Measurements from ENCODE around the gene CYYR1. TPM values are rescaled to one million over a fixed set of nuclear protein-coding genes. Genes with fewer than 3 reads are reported as not detected.

CYYR1 gene
- total RNA-seq, 1 donor from 2014 or later, result 51.3 TPM

- H3K4me1 ChIP-seq, result no peaks in the 10 kb centered on the region
- no peak for ATAC-seq
- no peak overlapping the region for H3K4me3 ChIP-seq
- intact Hi-C loops (cut with DNase I), result no loop called here
- no peaks in the 10 kb centered on the region for H3K9me3 ChIP-seq
- no peaks in the 10 kb centered on the region for H3K27me3 ChIP-seq
- TF ChIP-seq CTCF (IDR thresholded peaks at IDR 0.05), result no peak
- H3K36me3 ChIP-seq, result no peaks in the 10 kb centered on the region
- DNase-seq, result no peak
- H3K27ac ChIP-seq, result no peak overlapping the region
Measured at GRCh38 chr21:26540651-26541050, 32.4 kb downstream of the CYYR1 start.

GRCh38 chr21:26539566-26539965 lies 33.5 kb downstream of the CYYR1 start:
- DNase-seq (no peak), ATAC-seq (no peak)
- intact Hi-C loops (cut with DNase I), result no loop called here
- no peaks in the 10 kb centered on the region for H3K27me3 ChIP-seq
- no peak for TF ChIP-seq CTCF (IDR thresholded peaks at IDR 0.05)
- no peaks in the 10 kb centered on the region for H3K36me3 ChIP-seq
- H3K9me3 ChIP-seq, result no peaks in the 10 kb centered on the region
- no peak overlapping the region for H3K27ac ChIP-seq
- H3K4me1 ChIP-seq, result no peaks in the 10 kb centered on the region
- H3K4me3 ChIP-seq, result no peak overlapping the region

- Histone ChIP-seq H3K36me3 (no peaks in the 10 kb centered on the region), H3K4me3 (no peak overlapping the region), H3K9me3 (no peaks in the 10 kb centered on the region), H3K4me1 (no peaks in the 10 kb centered on the region), H3K27me3 (no peaks in the 10 kb centered on the region), H3K27ac (no peak overlapping the region)
- intact Hi-C loops (cut with DNase I), result no loop called here
- TF ChIP-seq CTCF (IDR thresholded peaks at IDR 0.05), result no peak
- ATAC-seq, result peak; percentile 58
- no peak for DNase-seq
Measured at GRCh38 chr21:26534517-26534916, 38.6 kb downstream of the CYYR1 start.

- no peaks in the 10 kb centered on the region for H3K4me1 ChIP-seq
- TF ChIP-seq CTCF (IDR thresholded peaks at IDR 0.05), result no peak
- no peaks in the 10 kb centered on the region for H3K9me3 ChIP-seq
- intact Hi-C loops (cut with DNase I), result no loop called here
- H3K27ac ChIP-seq, result no peak overlapping the region
- H3K36me3 ChIP-seq, result no peaks in the 10 kb centered on the region
- no peak overlapping the region for H3K4me3 ChIP-seq
- DNase-seq, result no peak
- no peak for ATAC-seq
- no peaks in the 10 kb centered on the region for H3K27me3 ChIP-seq
Measured at GRCh38 chr21:26532208-26532607, 40.9 kb downstream of the CYYR1 start.

- ATAC-seq, result no peak
- Histone ChIP-seq H3K36me3 (no peaks in the 10 kb centered on the region), H3K27ac (no peak overlapping the region), H3K9me3 (no peaks in the 10 kb centered on the region), H3K4me3 (no peak overlapping the region), H3K27me3 (no peaks in the 10 kb centered on the region), H3K4me1 (no peaks in the 10 kb centered on the region)
- no peak for TF ChIP-seq CTCF (IDR thresholded peaks at IDR 0.05)
- no peak for DNase-seq
- intact Hi-C loops (cut with DNase I), result no loop called here
Measured at GRCh38 chr21:26529526-26529925, 43.6 kb downstream of the CYYR1 start.

GRCh38 chr21:26528882-26529281 lies 44.2 kb downstream of the CYYR1 start:
- ATAC-seq (no peak), DNase-seq (no peak)
- Histone ChIP-seq H3K9me3 (no peaks in the 10 kb centered on the region), H3K4me1 (no peaks in the 10 kb centered on the region), H3K4me3 (no peak overlapping the region), H3K27me3 (no peaks in the 10 kb centered on the region), H3K36me3 (no peaks in the 10 kb centered on the region), H3K27ac (no peak overlapping the region)
- no peak for TF ChIP-seq CTCF (IDR thresholded peaks at IDR 0.05)
- intact Hi-C loops (cut with DNase I), result no loop called here

Measured in upper lobe of right lung (tissue), 1 donor.